NCI-H2171 treated with DMSO at 0.1 percent for 48 hours (cell line): ENCODE measurements around the gene USP6.
"Not testable (repeated sequence)": the region's sequence is repeated elsewhere in the genome, so short reads cannot be mapped to it uniquely, and the experiment has no call there.

ENCODE experiments used
- DNase-seq: peaks from one replicate; lab custom pipeline; 2025; lab: John Stamatoyannopoulos, UW

Gene USP6

GRCh38 chr17:5135726-5136579 lies 20.1 kb downstream of the USP6 start:
- no peak for DNase-seq

GRCh38 chr17:5136580-5137412 lies 21.0 kb downstream of the USP6 start:
- not testable (repeated sequence) for DNase-seq

- DNase-seq = not testable (repeated sequence)
These were observed 21.8 kb downstream of the USP6 start for GRCh38 chr17:5137511-5138197.

DNA sequence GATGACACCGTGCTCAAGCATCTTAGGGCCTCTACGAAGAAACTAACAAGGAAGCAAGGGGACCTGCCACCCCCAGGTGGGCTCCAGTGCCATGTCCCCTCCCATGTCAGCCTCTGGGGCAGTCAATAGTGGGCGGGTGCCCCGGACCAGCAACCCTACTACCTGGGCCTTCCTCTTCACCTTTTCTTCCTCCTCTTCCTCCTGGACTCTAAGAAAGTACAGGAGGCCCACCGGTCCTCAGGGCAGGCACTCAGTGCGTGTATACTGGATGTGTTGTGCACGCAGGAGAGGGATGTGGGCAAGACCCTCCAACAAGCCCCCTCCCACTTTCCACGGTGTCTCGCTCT lies 22.3 kb downstream of the USP6 start:
- not testable (repeated sequence) for DNase-seq

DNA sequence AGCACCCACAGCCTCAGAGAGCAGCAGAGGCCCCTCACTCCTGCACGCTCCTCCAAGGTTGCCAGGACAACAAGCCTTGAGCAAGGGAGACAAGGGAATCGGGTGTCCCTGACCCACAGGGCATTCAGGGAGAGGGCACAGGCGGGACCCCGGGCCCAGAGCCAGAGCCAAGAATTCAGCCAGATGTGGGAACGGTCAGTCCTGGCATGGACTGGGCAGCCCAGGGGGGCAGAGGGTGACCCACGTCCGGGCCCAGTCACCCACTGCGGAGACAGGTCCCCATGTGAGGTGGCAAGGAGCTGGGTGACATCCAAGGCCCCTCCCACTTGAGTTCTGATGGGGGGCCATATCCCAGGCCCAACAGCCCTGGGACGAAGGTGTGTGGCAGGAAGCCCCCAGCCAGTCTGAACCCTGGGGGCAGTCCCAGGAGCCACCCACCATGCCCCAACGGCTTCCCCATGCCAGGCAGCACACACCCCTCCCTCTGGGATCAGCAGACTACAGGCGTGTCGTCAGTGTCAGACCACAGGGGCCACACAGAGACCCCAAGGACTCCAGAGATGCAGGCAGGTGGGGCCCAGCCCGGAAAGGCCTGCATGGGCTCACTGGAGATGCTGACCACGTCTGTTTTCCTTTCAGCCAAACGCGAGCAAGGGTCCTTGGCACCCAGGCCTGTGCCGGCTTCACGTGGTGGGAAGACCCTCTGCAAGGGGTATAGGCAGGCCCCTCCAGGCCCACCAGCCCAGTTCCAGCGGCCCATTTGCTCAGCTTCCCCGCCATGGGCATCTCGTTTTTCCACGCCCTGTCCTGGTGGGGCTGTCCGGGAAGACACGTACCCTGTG lies 23.0 kb downstream of the USP6 start:
- no peak for DNase-seq

DNA sequence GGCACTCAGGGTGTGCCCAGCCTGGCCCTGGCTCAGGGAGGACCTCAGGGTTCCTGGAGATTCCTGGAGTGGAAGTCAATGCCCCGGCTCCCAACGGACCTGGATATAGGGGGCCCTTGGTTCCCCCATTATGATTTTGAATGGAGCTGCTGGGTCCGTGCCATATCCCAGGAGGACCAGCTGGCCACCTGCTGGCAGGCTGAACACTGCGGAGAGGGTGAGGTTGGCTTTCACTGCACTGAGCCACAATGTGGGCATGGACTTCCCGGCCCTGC lies 23.6 kb downstream of the USP6 start:
- no peak for DNase-seq

DNA sequence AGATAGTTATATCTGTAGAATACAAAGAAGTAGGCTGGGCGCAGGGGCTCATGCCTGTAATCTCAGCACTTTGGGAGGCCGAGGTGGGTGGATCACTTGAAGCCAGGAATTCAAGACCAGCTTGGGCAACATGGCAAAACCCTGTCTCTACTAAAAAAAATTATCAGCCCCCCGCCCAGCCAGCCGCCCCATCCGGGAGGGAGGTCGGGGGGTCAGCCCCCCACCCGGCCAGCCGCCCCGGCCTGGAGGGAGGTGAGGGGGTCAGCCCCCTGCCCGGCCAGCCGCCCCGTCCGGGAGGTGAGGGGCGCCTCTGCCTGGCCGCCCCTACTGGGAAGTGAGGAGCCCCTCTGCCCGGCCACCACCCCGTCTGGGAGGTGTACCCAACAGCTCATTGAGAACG lies 27.0 kb downstream of the USP6 start:
- DNase-seq = not testable (repeated sequence)

DNA sequence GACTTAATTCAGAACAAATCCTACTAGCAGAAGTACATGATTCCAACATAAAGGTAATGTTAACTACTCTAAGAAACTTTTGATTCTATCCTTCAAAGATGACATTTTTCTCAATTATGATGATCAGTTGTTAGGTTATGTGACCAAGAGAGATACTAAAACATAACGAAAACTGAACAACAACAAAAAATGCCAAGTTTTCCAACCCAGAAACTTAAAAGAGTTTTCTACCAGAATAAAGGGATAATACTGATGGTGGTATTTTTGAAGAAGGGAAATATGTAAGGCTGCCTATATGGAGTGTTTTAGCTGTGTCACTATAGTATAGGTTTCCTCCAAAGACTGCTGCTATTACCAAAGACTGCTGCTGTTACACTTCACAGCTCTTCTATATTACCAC lies 30.3 kb downstream of the USP6 start:
- DNase-seq = not testable (repeated sequence)

- DNase-seq = not testable (repeated sequence)
These were observed 44.9 kb downstream of the USP6 start for GRCh38 chr17:5160702-5161101.

GRCh38 chr17:5161793-5162192 lies 46.0 kb downstream of the USP6 start:
- not testable (repeated sequence) for DNase-seq

DNA sequence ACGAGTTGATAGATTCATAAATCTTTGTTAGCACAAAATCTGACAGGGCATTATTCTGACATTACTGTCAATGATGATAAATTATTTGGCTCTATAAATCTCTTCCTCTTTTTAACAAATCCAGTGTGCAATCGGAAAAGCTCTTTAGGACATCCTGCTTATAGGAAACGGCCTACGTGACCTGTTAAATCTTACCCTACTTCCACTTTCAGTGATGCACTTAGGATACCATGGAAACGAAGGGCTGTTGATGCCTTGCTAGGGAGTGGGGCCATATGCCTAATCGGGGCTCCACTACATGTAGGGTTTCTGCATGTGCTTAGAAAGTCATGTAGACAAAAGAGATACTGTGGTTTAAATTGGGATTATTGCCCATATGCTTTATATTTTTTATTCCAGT lies 48.6 kb downstream of the USP6 start:
- DNase-seq = no peak

DNA sequence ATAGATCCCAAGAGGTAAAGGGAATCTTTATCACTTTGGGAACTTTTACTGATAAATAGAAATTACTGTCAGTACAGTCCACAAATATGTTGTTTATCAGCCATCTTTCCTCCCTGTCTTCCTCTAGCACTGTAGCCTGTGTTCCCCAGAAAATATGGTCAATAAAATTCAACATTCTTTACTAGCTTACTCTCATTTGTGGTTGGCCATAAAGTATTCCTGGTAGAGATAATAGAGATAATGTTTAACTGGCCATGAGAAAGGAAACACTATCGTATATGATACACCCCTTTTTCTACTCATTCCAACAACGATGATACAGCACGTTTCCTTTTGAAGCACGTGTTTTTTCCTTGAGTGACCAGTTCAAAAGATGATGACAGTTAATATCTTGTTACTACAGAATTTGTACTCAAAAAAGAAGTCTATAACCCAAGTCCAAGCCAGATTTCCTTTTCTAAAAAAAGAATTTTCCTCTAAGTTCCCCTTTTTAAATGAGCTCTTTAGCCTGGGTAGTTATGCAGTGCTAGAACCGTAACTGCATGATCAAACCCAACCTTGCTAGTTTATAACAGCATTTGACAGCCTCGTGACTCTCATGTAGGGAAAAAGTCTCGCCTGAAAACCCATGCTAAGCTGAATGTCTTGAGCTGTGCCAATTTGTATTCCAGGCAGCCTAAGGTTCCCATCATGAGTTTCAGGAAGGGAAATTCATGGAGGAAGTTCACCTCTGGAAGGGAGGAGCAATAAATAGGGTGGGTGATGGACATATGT lies 50.1 kb downstream of the USP6 start:
- not testable (repeated sequence) for DNase-seq

GRCh38 chr17:5175027-5175426 lies 59.2 kb downstream of the USP6 start:
- not testable (repeated sequence) for DNase-seq

DNA sequence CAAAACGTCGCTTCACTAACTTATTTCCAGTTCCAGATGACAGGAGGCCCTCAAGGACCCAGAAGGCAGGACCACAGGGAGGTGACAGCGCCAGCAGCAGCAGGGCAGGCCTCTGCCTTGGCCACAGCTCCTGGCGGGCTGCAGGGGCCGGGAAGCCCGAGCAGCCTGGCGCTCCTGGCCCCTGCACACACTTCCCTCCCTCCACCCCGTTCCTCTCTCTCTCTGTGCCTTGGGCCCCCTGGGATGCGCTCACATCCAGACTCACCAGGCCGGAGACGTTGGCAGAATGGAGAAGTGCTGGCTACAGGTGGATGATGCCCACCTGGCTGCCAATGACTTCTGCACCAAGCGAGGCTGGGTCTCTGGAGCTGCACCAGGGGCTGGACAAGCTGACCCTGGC lies 63.2 kb downstream of the USP6 start:
- DNase-seq = no peak

- DNase-seq = no peak
These were observed 65.9 kb downstream of the USP6 start for GRCh38 chr17:5181509-5182305.

GRCh38 chr17:5182597-5183409 lies 67.0 kb downstream of the USP6 start:
- DNase-seq = no peak

- no peak for DNase-seq
These were observed 67.6 kb downstream of the USP6 start for GRCh38 chr17:5183410-5183793.

DNA sequence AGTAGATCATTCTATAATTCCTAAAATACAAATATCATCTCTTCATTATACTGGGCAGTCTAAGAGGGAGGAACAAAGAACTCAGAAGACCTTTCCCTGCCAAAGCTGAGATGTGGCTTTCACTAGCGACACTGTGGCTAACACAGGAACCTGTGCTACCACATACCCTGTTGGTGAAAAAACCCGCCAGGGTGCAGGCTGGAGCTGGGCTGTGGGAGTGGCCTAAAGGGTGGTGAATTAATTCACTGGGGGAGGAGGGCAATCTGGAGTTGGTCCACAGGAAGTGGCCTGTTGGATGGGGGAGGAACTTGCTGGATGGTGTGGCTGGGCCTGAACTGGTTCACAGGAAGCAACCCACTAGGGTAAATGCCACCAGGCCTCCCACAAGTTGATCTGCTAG lies 68.5 kb downstream of the USP6 start:
- DNase-seq = no peak
